HK-2 (cell line): ENCODE data around the gene ENG.
"Not testable (repeated sequence)": the region's sequence is repeated elsewhere in the genome, so short reads cannot be mapped to it uniquely, and the experiment has no call there.

ENCODE experiments used
- DNase-seq: peaks from one replicate; pipeline ENCODE4 v3.0.0-alpha.2; 2018; ENCODE audit not compliant: unreplicated experiment

ENG gene

GRCh38 chr9:127854184-127854806 is at the start of gene ENG:
Gene ENG (minus strand): TSS chr9:127854658. CDS start chr9:127854355, 303 bp downstream.
- DNase-seq, result no peak

- peak; percentile 38 for DNase-seq
Measured at GRCh38 chr9:127903557-127904475, 49.4 kb upstream of the ENG start.

GRCh38 chr9:127899128-127899943 is 44.9 kb upstream of the ENG start, which contains the start of gene ST6GALNAC6:
Gene ST6GALNAC6 (minus strand): TSS chr9:127899603. CDS start chr9:127897981, 1,622 bp downstream.
- peak; percentile 67 for DNase-seq

- DNase-seq, result peak; percentile 49
Measured at GRCh38 chr9:127898433-127899127, 44.1 kb upstream of the ENG start.

- DNase-seq, result no peak
Measured at GRCh38 chr9:127897193-127897692, 42.8 kb upstream of the ENG start.

- no peak for DNase-seq
Measured at GRCh38 chr9:127896395-127897192, 42.1 kb upstream of the ENG start.

- DNase-seq, result no peak
Measured at GRCh38 chr9:127895811-127896210, 41.4 kb upstream of the ENG start.

- DNase-seq, result no peak
Measured at GRCh38 chr9:127893392-127893791, 38.9 kb upstream of the ENG start.

- no peak for DNase-seq
Measured at GRCh38 chr9:127892831-127893230, 38.4 kb upstream of the ENG start.

GRCh38 chr9:127890053-127890452 is 35.6 kb upstream of the ENG start:
- DNase-seq, result no peak

GRCh38 chr9:127887792-127888191 is 33.3 kb upstream of the ENG start:
- DNase-seq, result no peak

GRCh38 chr9:127886401-127886972 is 32.0 kb upstream of the ENG start:
- DNase-seq, result no peak

GRCh38 chr9:127885508-127886281 is 31.2 kb upstream of the ENG start:
- DNase-seq, result no peak

GRCh38 chr9:127884976-127885490 is 30.6 kb upstream of the ENG start:
- no peak for DNase-seq

- no peak for DNase-seq
Measured at GRCh38 chr9:127884427-127884911, 30.0 kb upstream of the ENG start.

GRCh38 chr9:127883959-127884358 is 29.5 kb upstream of the ENG start:
- no peak for DNase-seq

GRCh38 chr9:127881715-127882114 is 27.3 kb upstream of the ENG start:
- not testable (repeated sequence) for DNase-seq

GRCh38 chr9:127880143-127880542 is 25.7 kb upstream of the ENG start:
- no peak for DNase-seq
